GM21367 (cell line): ENCODE data around the gene AGAP2.

ENCODE experiments used
- ATAC-seq: cut with Tn5 transposase; IDR thresholded peaks from one replicate; pipeline ENCODE4 v1.9.1; 2021; ENCODE audit not compliant: unreplicated experiment

Gene AGAP2

GRCh38 chr12:57754411-57755193 lies 16.1 kb upstream of the AGAP2 start, which contains the start of gene MARCHF9:
MARCHF9 (plus strand) TSS chr12:57755103; CDS start chr12:57755529, 426 bp downstream.
- peak; percentile 29 for ATAC-seq

GRCh38 chr12:57753756-57754337 lies 15.3 kb upstream of the AGAP2 start:
- no peak for ATAC-seq

GRCh38 chr12:57752668-57753000 lies 14.1 kb upstream of the AGAP2 start:
- no peak for ATAC-seq

GRCh38 chr12:57751788-57752667 lies 13.5 kb upstream of the AGAP2 start, which contains the start of gene CDK4:
CDK4 (minus strand) TSS chr12:57752310; CDS start chr12:57751717, 593 bp downstream.
- peak; percentile 57 for ATAC-seq

GRCh38 chr12:57751432-57751787 lies 12.9 kb upstream of the AGAP2 start:
- ATAC-seq = no peak

GRCh38 chr12:57750561-57751431 lies 12.3 kb upstream of the AGAP2 start:
- no peak for ATAC-seq

- ATAC-seq = no peak
These were observed 10.5 kb upstream of the AGAP2 start for GRCh38 chr12:57749061-57749460.

GRCh38 chr12:57746025-57746424 lies 7.5 kb upstream of the AGAP2 start:
- ATAC-seq = no peak

GRCh38 chr12:57745485-57745881 lies 6.9 kb upstream of the AGAP2 start:
- no peak for ATAC-seq

- peak; percentile 66 for ATAC-seq
These were observed 6.4 kb upstream of the AGAP2 start, which contains the start of gene TSPAN31 for GRCh38 chr12:57744777-57745484. TSPAN31 (plus strand) TSS chr12:57745039; CDS start chr12:57745155, 116 bp downstream.

GRCh38 chr12:57744194-57744776 lies 5.7 kb upstream of the AGAP2 start:
- ATAC-seq = peak; percentile 26

- ATAC-seq = no peak
These were observed 5.2 kb upstream of the AGAP2 start for GRCh38 chr12:57743769-57744168.

GRCh38 chr12:57741844-57742738 lies 3.5 kb upstream of the AGAP2 start:
- ATAC-seq = peak; percentile 56

GRCh38 chr12:57741413-57741789 lies 2.9 kb upstream of the AGAP2 start:
- no peak for ATAC-seq

- peak; percentile 44 for ATAC-seq
These were observed 2.3 kb upstream of the AGAP2 start for GRCh38 chr12:57740656-57741412.

GRCh38 chr12:57739914-57740538 lies 1.5 kb upstream of the AGAP2 start:
- ATAC-seq = no peak

GRCh38 chr12:57739387-57739786 lies 845 bp upstream of the AGAP2 start:
- ATAC-seq = no peak
